Panc1 (cell line): ENCODE data around the gene MSANTD1.

Experiments used
- CTCF ChIP-seq: fragments of 450-650 bp; IDR thresholded peaks from 2 replicates; pipeline ENCODE4 v1.5.1; 2017; ENCODE audit warnings: mild to moderate bottlenecking
- POLR2AphosphoS5 ChIP-seq: IDR thresholded peaks from 2 replicates; pipeline ENCODE4 v1.6.1; 2012; ENCODE audit warnings: mild to moderate bottlenecking, low read depth, low read length, moderate library complexity
- REST ChIP-seq, 2 experiments: IDR thresholded peaks; 2 replicates each; pipeline ENCODE4 v1.6.1; 2011 to 2012; ENCODE audit warnings: low read depth in 2 of 2, control low read depth in 1 of 2, low read length in 1 of 2, mild to moderate bottlenecking in 1 of 2, moderate library complexity in 1 of 2; ENCODE audit not compliant: insufficient read depth in 1 of 2
- SIN3A ChIP-seq: IDR thresholded peaks from 2 replicates; pipeline ENCODE4 v1.6.1; 2012; ENCODE audit warnings: low read depth, mild to moderate bottlenecking, low read length, moderate library complexity, borderline replicate concordance; ENCODE audit not compliant: insufficient read depth
- TCF7L2 ChIP-seq: IDR thresholded peaks from 2 replicates; pipeline ENCODE4 v1.6.1; 2011; ENCODE audit warnings: mild to moderate bottlenecking, low read depth, low read length, inconsistent platforms

DNA sequence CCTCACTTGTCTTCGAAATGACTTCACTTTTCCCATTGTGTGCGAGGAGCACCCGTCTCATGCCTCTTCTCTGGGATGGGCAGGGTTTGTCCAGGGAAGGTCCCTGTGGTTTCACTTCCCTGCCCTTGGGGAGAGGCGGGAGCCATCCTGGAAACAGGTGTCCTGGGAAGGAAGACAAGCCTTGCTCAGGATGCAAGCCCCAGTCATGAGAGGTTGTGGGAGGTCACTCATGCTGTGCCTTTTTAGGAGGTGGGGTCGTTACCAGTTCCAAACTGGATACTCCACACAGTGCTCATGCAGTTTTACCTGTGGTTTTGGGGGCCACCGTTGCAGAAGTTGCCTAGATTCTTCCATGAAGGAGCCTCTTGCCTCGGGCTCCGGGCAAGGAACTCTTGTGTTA, 47.7 kb downstream of the MSANTD1 start:
- no peak for TF ChIP-seq CTCF
- TF ChIP-seq REST (IDR thresholded peaks at IDR 0.05; ENCODE audit: insufficient read depth in 1 of 2, low read depth in 2 of 2, low read length in 1 of 2) = no peak
- no peak for TF ChIP-seq SIN3A
- TF ChIP-seq POLR2AphosphoS5 = no peak
- TF ChIP-seq TCF7L2 = no peak
